GM12878 (cell line): ENCODE data around the gene FGD3. TPM values are rescaled to one million over a fixed set of nuclear protein-coding genes. Genes with fewer than 3 reads are reported as not detected.

Experiments used
- ATAC-seq: fragments of 200-7000 bp; cut with Tn5 transposase; 3 replicates; pipeline ENCODE4 v1.9.1; 2020; ENCODE audit warnings: mild to moderate bottlenecking, moderate library complexity
- BruUV-seq: library from RNA; stranded (reverse); fragments of 400-500 nt; replicated peaks from 2 replicates; lab custom pipeline; 2021; lab: Mats Ljungman, UMichigan
- CTCF ChIA-PET: fragments of 300-600 bp; sonication (Branson Sonifier 250); formaldehyde crosslinking; extraction: SDS; loops from one replicate; lab custom pipeline; 2021; ENCODE audit warnings: inconsistent platforms; lab: Yijun Ruan, JAX
- POLR2A ChIA-PET: fragments of 350-600 bp; formaldehyde crosslinking; extraction: SDS; loops from one replicate; lab custom pipeline; 2021; ENCODE audit warnings: inconsistent platforms; lab: Charles Lee
- RAD21 ChIA-PET: fragments of 300-600 bp; sonication (Branson Sonifier 250); formaldehyde crosslinking; loops from one replicate; lab custom pipeline; 2023; ENCODE audit warnings: antibody characterized with exemption; ENCODE audit not compliant: unreplicated experiment; lab: Charles Lee
- SMC1A ChIA-PET: fragments of 300-600 bp; sonication (Branson Sonifier 250); formaldehyde crosslinking; loops from one replicate; lab custom pipeline; 2023; ENCODE audit not compliant: unreplicated experiment, uncharacterized antibody; lab: Charles Lee
- DNase-seq: peaks from one replicate; pipeline ENCODE4 v3.0.0-alpha.2; 2011; ENCODE audit warnings: low read depth, low spot score
- FAIRE-seq: peaks from 3 replicates; lab custom pipeline; 2011; peaks lifted over from hg19 to GRCh38; lab: Jason Lieb, UNC
- H2AFZ ChIP-seq: 2 replicates; pipeline ENCODE4 v1.6.0; 2011; ENCODE audit warnings: low read depth, low read length, control low read depth; ENCODE audit not compliant: control insufficient read depth
- H3K27ac ChIP-seq: 2 replicates; pipeline ENCODE4 v1.5.1; 2011; ENCODE audit warnings: control low read depth; ENCODE audit not compliant: control insufficient read depth, insufficient read depth
- H3K27me3 ChIP-seq, 2 experiments: replicated peaks in 1 of 2; 2 replicates each; pipeline versions ENCODE4 v1.6.0 to v1.6.1; 2011; ENCODE audit warnings: low read length in 1 of 2; ENCODE audit not compliant: control insufficient read depth in 2 of 2, insufficient read depth in 2 of 2
- H3K36me3 ChIP-seq, 2 experiments: 2 replicates each; pipeline ENCODE4 v1.5.1; 2011; ENCODE audit warnings: low read length in 1 of 2; ENCODE audit not compliant: control insufficient read depth in 2 of 2, insufficient read depth in 2 of 2
- H3K4me1 ChIP-seq: 2 replicates; pipeline ENCODE4 v1.6.1; 2011; ENCODE audit warnings: mild to moderate bottlenecking, low read length, moderate library complexity, mixed read lengths; ENCODE audit not compliant: control insufficient read depth, insufficient read depth
- H3K4me2 ChIP-seq: 2 replicates; pipeline ENCODE4 v1.6.0; 2011; ENCODE audit warnings: control low read depth; ENCODE audit not compliant: control insufficient read depth, insufficient read depth
- H3K4me3 ChIP-seq: fragments of 200-600 bp; sonication (generic); 2 replicates; pipeline ENCODE4 v1.5.1; 2016
- H3K79me2 ChIP-seq: 2 replicates; pipeline ENCODE4 v1.6.0; 2011; ENCODE audit warnings: low read length; ENCODE audit not compliant: control insufficient read depth, insufficient read depth
- H3K9ac ChIP-seq: 2 replicates; pipeline ENCODE4 v1.8.0; 2011; ENCODE audit warnings: low read length, control low read depth, mixed read lengths; ENCODE audit not compliant: control insufficient read depth, insufficient read depth
- H3K9me3 ChIP-seq: replicated peaks from 3 replicates; pipeline ENCODE4 v1.5.1; 2011; ENCODE audit warnings: mild to moderate bottlenecking, low read length; ENCODE audit not compliant: control insufficient read depth, insufficient read depth
- H4K20me1 ChIP-seq: 2 replicates; pipeline ENCODE4 v1.6.0; 2011; ENCODE audit not compliant: control insufficient read depth, insufficient read depth
- ASH2L ChIP-seq: fragments of 300-600, 200-600 bp; sonication (generic); IDR thresholded peaks from 2 replicates; pipeline ENCODE4 v1.6.1; 2017; ENCODE audit warnings: low read depth, mild to moderate bottlenecking, borderline replicate concordance
- CBX5 ChIP-seq: sonication (generic); IDR thresholded peaks from 2 replicates; pipeline ENCODE4 v1.6.1; 2016; ENCODE audit warnings: low read depth, moderate library complexity, mild to moderate bottlenecking, inconsistent platforms
- E2F4 ChIP-seq: IDR thresholded peaks from 2 replicates; pipeline ENCODE4 v1.6.1; 2012; ENCODE audit warnings: low read depth, low read length, improper control_type of control experiment
- EP300 ChIP-seq, 2 experiments: fragments of 150-350 bp in 1 of 2; IDR thresholded peaks; 2 replicates each; pipeline ENCODE4 v1.6.1; 2011 to 2012; ENCODE audit warnings: low read depth in 2 of 2, low read length in 2 of 2, borderline replicate concordance in 1 of 2, improper control_type of control experiment in 1 of 2, inconsistent platforms in 1 of 2; ENCODE audit not compliant: control insufficient read depth in 1 of 2
- JUNB ChIP-seq: IDR thresholded peaks from 2 replicates; pipeline ENCODE4 v1.6.1; 2016; ENCODE audit warnings: antibody characterized with exemption, mild to moderate bottlenecking
- NFYB ChIP-seq: IDR thresholded peaks from 2 replicates; pipeline ENCODE4 v1.6.1; 2011; ENCODE audit warnings: low read depth, mild to moderate bottlenecking, low read length, improper control_type of control experiment, moderate library complexity; ENCODE audit not compliant: insufficient read depth
- POU2F2 ChIP-seq: IDR thresholded peaks from 3 replicates; pipeline ENCODE4 v1.6.1; 2011; ENCODE audit warnings: low read depth, mild to moderate bottlenecking, low read length, borderline replicate concordance
- RAD51 ChIP-seq: fragments of 450-650 bp; IDR thresholded peaks from 2 replicates; pipeline ENCODE4 v1.6.1; 2016; ENCODE audit warnings: moderate library complexity, mild to moderate bottlenecking, inconsistent platforms
- SMARCA5 ChIP-seq: fragments of 450-650 bp; IDR thresholded peaks from 2 replicates; pipeline ENCODE4 v1.6.1; 2017; ENCODE audit warnings: mild to moderate bottlenecking
- STAT1 ChIP-seq: fragments of 450-650 bp; conservative IDR thresholded peaks from 2 replicates; pipeline ENCODE4 v1.6.1; 2014; ENCODE audit warnings: antibody characterized with exemption, mild to moderate bottlenecking
- YY1 ChIP-seq: IDR thresholded peaks from 2 replicates; pipeline ENCODE4 v1.6.1; 2011; ENCODE audit warnings: low read depth, mild to moderate bottlenecking, low read length
- ZBED1 ChIP-seq: IDR thresholded peaks from 2 replicates; pipeline ENCODE4 v1.6.1; 2016; ENCODE audit warnings: borderline replicate concordance
- ZNF24 ChIP-seq: fragments of 450-650 bp; IDR thresholded peaks from 2 replicates; pipeline ENCODE4 v1.6.1; 2017; ENCODE audit warnings: antibody characterized with exemption, mild to moderate bottlenecking
- ZNF592 ChIP-seq: fragments of 450-650 bp; IDR thresholded peaks from 2 replicates; pipeline ENCODE4 v1.6.1; 2017; ENCODE audit warnings: mild to moderate bottlenecking, moderate library complexity
- WGBS: methylation state at CpG from one replicate; pipeline ENCODE4 v1.1.6; 2016; ENCODE audit warnings: low lambda C conversion rate; ENCODE audit not compliant: insufficient replicate concordance, insufficient coverage; ENCODE audit errors: missing lambda C conversion rate; 5-methylcytosine and 5-hydroxymethylcytosine counted together
- in situ Hi-C: fragments of 300-500 bp; cut with MboI; formaldehyde crosslinking; loops from 9 replicates; pipeline ENCODE4 v1.14.3; 2018; ENCODE audit warnings: mixed read lengths
- intact Hi-C: fragments of 100-400 bp; cut with micrococcal nuclease; formaldehyde crosslinking; loops from one replicate; pipeline ENCODE4 v1.14.2; 2022; ENCODE audit not compliant: unreplicated experiment
- polyA plus RNA-seq, 11 experiments: library from polyadenylated mRNA; depleted of rRNA in 4 of 11; unstranded in 6 of 11; stranded (reverse) in 5 of 11; fragments of >200 nt; fragmentation: Nextera tagmentation in 4 of 11; fragmentation: Illumina TruSeq in 1 of 11; extraction: Ambion mirVana in 4 of 11; extraction: Trizol in 1 of 11; gene quantifications; 1 replicate in 1 of 11; 2 replicates in 10 of 11; pipeline versions ENCODE4 v1.2.1 to v1.2.3, GENCODE V29; 2011 to 2016; ENCODE audit warnings: inconsistent platforms in 2 of 11, missing spikeins in 2 of 11, low read depth in 1 of 11
- total RNA-seq, 4 experiments: library from RNA; depleted of rRNA in 3 of 4; stranded (reverse); fragments of >200 nt in 3 of 4; fragmentation: Illumina TruSeq in 1 of 4; extraction: Trizol in 1 of 4; gene quantifications; 2 replicates each; pipeline versions ENCODE4 v1.2.1 to v1.2.3, GENCODE V29; 2013 to 2021

FGD3 gene
- total and polyA plus RNA-seq, 10 of the 15 experiments (the other 5 are each of a cell fraction or from before 2014, with no cell fraction given), result 0.26 to 18.1 (median 12.4) TPM

GRCh38 chr9:93068956-93069355, 121.6 kb downstream of the FGD3 start:
- SMC1A ChIA-PET, result no interaction called here
- TF ChIP-seq ZNF592 (no peak), JUNB (no peak), ASH2L (no peak), YY1 (no peak), ZBED1 (no peak), STAT1 (no peak), EP300 (IDR thresholded peaks at IDR 0.05; ENCODE audit: borderline replicate concordance in 1 of 2, control insufficient read depth in 1 of 2, low read depth in 2 of 2, low read length in 2 of 2) (no peak), CBX5 (no peak), NFYB (no peak), POU2F2 (no peak), RAD51 (no peak), E2F4 (no peak), ZNF24 (no peak), SMARCA5 (no peak)
- H3K4me3 ChIP-seq, result no peak overlapping the region
- H2AFZ ChIP-seq, result no peak overlapping the region
- no peaks in the 10 kb centered on the region for H4K20me1 ChIP-seq
- DNase-seq (no peak), FAIRE-seq (no peak), ATAC-seq (no peak)
- peaks cover 4 to 6% of the 10 kb centered on the region in 2 experiments; a peak in 3 of 4 replicates for H3K36me3 ChIP-seq
- no peaks in the 10 kb centered on the region for H3K27me3 ChIP-seq
- 94% methylated on average over 4 of the region's 4 CpGs for WGBS
- no peaks in the 10 kb centered on the region for H3K9me3 ChIP-seq
- no peak overlapping the region for H3K27ac ChIP-seq
- H3K4me1 ChIP-seq, result peaks cover 10% of the 10 kb centered on the region
- intact Hi-C loops, result no loop called here
- H3K9ac ChIP-seq, result no peak overlapping the region
- RAD21 ChIA-PET, result no interaction called here
- in situ Hi-C loops, result no loop called here
- H3K4me2 ChIP-seq, result no peak overlapping the region
- H3K79me2 ChIP-seq, result peaks cover 12% of the 10 kb centered on the region
- CTCF ChIA-PET, result interaction anchor here (1.2 kb wide), 1 partner anchor 24 kb away, joined by 3 read pairs; no protein-coding TSS in a partner anchor
- POLR2A ChIA-PET, result interaction anchor here (1.0 kb wide), 1 partner anchor 23 kb away, joined by 3 read pairs; no protein-coding TSS in a partner anchor
- BruUV-seq, result no TSS peak
